ENCODE data around the gene TDRD7. TPM values are rescaled to one million over a fixed set of nuclear protein-coding genes. Genes with fewer than 3 reads are reported as not detected.

The TDRD7 gene
- total RNA-seq, 1 experiment from 2014 or later, result 2.8 TPM

DNA sequence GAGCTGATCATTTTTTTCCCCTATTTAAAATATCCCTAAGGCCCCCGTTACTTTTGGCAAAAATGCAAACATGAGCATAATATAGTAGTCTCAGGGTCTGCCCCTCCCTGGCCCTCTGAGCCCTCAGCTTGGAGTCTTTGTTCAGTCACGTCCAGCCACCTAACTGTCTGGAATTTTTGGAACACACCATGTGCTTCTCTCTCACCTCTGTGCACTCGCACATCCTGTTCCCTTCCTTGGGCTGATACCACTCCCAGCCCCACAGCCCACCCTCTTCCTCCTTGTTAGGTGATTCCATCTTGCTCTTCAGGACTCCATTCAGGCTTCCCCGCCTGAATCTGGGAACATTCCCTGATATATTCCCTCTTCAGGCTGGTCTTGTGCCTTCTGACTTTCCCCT, 16.0 kb downstream of the TDRD7 start:
- POLR2A ChIA-PET, result no interaction called here

DNA sequence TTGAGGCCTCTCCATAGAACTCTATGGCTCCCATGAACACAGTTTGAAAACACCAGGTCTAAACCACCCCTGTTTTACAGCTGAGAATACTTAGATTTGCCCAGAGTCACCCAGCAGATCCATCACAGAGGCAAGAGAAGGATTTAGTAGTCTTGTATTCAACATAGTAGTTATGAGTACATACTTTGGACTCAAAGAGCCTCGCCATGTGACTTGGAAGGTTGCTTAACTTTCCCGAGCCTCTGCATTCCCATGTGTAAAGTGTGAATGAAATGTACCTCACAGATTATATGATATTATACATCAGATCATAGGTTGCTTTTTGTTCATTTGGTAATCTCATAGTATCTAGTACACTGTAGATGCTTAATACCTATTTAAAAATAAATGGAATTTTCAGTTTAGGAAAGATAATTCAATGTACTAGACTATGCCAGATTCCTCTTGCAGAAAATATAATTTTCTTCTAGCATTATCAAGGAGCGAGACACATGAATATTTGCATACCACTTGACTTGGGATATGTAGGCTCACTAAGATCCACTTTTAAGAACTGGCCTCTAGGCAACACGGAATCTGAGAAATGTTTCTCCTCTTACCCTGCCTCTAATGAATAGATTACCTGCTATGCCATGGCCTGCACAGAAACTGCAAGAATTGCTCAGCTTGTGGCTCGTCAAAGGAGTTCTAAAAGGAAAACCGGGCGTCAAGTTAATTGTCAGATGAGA, 18.6 kb downstream of the TDRD7 start:
- Mint-ChIP-seq H3K4me3 (no peak overlapping the region), H3K27me3 (ENCODE audit: low read depth) (no peaks in the 10 kb centered on the region; the same call in 1 of the 2 replicates), H3K27ac (no peak overlapping the region), H3K9me3 (no peaks in the 10 kb centered on the region), H3K36me3 (no peaks in the 10 kb centered on the region), H3K4me1 (peaks cover 6% of the 10 kb centered on the region)
- ATAC-seq (no peak), DNase-seq (ENCODE audit: low spot score) (no peak)
- ChIA-PET CTCF (no interaction called here), POLR2A (no interaction called here)
- TF ChIP-seq, protein P1, sequence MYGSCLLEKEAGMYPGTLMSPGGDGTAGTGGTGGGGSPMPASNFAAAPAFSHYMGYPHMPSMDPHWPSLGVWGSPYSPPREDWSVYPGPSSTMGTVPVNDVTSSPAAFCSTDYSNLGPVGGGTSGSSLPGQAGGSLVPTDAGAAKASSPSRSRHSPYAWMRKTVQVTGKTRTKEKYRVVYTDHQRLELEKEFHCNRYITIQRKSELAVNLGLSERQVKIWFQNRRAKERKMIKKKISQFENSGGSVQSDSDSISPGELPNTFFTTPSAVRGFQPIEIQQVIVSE (CRISPR knock-in tag; IDR thresholded peaks at IDR 0.05; ENCODE audit: borderline replicate concordance), result no peak
- TF ChIP-seq, protein P2, sequence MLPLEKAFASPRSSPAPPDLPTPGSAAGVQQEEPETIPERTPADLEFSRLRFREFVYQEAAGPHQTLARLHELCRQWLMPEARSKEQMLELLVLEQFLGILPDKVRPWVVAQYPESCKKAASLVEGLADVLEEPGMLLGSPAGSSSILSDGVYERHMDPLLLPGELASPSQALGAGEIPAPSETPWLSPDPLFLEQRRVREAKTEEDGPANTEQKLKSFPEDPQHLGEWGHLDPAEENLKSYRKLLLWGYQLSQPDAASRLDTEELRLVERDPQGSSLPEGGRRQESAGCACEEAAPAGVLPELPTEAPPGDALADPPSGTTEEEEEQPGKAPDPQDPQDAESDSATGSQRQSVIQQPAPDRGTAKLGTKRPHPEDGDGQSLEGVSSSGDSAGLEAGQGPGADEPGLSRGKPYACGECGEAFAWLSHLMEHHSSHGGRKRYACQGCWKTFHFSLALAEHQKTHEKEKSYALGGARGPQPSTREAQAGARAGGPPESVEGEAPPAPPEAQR (CRISPR knock-in tag; IDR thresholded peaks at IDR 0.05), result no peak
- TF ChIP-seq GRHL2 (CRISPR knock-in tag; IDR thresholded peaks at IDR 0.05; ENCODE audit: insufficient replicate concordance, severe bottlenecking) (no peak), GTF2I (CRISPR knock-in tag; conservative IDR thresholded peaks at IDR 0.05) (no peak), ZNF232 (CRISPR knock-in tag; IDR thresholded peaks at IDR 0.05) (no peak), TP53 (CRISPR knock-in tag; IDR thresholded peaks at IDR 0.05) (no peak), RORB (CRISPR knock-in tag; IDR thresholded peaks at IDR 0.05) (no peak), ELF4 (CRISPR knock-in tag; IDR thresholded peaks at IDR 0.05; ENCODE audit: low read depth) (no peak), SOX15 (CRISPR knock-in tag; IDR thresholded peaks at IDR 0.05) (no peak), HMGA2 (CRISPR knock-in tag; IDR thresholded peaks at IDR 0.05) (no peak), ZNF263 (CRISPR knock-in tag; IDR thresholded peaks at IDR 0.05; ENCODE audit: low read depth) (no peak), OVOL2 (CRISPR knock-in tag; IDR thresholded peaks at IDR 0.05; ENCODE audit: borderline replicate concordance) (no peak), MYBL2 (CRISPR knock-in tag; IDR thresholded peaks at IDR 0.05) (no peak), IRF2 (CRISPR knock-in tag; IDR thresholded peaks at IDR 0.05; ENCODE audit: borderline replicate concordance, low read depth) (no peak)
- TF ChIP-seq, protein P3, sequence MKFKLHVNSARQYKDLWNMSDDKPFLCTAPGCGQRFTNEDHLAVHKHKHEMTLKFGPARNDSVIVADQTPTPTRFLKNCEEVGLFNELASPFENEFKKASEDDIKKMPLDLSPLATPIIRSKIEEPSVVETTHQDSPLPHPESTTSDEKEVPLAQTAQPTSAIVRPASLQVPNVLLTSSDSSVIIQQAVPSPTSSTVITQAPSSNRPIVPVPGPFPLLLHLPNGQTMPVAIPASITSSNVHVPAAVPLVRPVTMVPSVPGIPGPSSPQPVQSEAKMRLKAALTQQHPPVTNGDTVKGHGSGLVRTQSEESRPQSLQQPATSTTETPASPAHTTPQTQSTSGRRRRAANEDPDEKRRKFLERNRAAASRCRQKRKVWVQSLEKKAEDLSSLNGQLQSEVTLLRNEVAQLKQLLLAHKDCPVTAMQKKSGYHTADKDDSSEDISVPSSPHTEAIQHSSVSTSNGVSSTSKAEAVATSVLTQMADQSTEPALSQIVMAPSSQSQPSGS (CRISPR knock-in tag; IDR thresholded peaks at IDR 0.05; ENCODE audit: borderline replicate concordance, low read depth), result no peak
- TF ChIP-seq, protein P4, sequence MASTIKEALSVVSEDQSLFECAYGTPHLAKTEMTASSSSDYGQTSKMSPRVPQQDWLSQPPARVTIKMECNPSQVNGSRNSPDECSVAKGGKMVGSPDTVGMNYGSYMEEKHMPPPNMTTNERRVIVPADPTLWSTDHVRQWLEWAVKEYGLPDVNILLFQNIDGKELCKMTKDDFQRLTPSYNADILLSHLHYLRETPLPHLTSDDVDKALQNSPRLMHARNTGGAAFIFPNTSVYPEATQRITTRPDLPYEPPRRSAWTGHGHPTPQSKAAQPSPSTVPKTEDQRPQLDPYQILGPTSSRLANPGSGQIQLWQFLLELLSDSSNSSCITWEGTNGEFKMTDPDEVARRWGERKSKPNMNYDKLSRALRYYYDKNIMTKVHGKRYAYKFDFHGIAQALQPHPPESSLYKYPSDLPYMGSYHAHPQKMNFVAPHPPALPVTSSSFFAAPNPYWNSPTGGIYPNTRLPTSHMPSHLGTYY (CRISPR knock-in tag; IDR thresholded peaks at IDR 0.05), result no peak
- TF ChIP-seq, protein P5, sequence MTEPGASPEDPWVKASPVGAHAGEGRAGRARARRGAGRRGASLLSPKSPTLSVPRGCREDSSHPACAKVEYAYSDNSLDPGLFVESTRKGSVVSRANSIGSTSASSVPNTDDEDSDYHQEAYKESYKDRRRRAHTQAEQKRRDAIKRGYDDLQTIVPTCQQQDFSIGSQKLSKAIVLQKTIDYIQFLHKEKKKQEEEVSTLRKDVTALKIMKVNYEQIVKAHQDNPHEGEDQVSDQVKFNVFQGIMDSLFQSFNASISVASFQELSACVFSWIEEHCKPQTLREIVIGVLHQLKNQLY (CRISPR knock-in tag; IDR thresholded peaks at IDR 0.05), result no peak

More for the DNA sequence above, 16.0 kb downstream of the TDRD7 start:
- DNase-seq (ENCODE audit: low spot score) (no peak), ATAC-seq (no peak)
- TF ChIP-seq, protein P6, sequence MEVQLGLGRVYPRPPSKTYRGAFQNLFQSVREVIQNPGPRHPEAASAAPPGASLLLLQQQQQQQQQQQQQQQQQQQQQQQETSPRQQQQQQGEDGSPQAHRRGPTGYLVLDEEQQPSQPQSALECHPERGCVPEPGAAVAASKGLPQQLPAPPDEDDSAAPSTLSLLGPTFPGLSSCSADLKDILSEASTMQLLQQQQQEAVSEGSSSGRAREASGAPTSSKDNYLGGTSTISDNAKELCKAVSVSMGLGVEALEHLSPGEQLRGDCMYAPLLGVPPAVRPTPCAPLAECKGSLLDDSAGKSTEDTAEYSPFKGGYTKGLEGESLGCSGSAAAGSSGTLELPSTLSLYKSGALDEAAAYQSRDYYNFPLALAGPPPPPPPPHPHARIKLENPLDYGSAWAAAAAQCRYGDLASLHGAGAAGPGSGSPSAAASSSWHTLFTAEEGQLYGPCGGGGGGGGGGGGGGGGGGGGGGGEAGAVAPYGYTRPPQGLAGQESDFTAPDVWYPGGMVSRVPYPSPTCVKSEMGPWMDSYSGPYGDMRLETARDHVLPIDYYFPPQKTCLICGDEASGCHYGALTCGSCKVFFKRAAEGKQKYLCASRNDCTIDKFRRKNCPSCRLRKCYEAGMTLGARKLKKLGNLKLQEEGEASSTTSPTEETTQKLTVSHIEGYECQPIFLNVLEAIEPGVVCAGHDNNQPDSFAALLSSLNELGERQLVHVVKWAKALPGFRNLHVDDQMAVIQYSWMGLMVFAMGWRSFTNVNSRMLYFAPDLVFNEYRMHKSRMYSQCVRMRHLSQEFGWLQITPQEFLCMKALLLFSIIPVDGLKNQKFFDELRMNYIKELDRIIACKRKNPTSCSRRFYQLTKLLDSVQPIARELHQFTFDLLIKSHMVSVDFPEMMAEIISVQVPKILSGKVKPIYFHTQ (CRISPR knock-in tag; IDR thresholded peaks at IDR 0.05), result no peak
- TF ChIP-seq, protein P7, sequence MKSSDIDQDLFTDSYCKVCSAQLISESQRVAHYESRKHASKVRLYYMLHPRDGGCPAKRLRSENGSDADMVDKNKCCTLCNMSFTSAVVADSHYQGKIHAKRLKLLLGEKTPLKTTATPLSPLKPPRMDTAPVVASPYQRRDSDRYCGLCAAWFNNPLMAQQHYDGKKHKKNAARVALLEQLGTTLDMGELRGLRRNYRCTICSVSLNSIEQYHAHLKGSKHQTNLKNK (CRISPR knock-in tag; IDR thresholded peaks at IDR 0.05), result no peak
- no peak for TF ChIP-seq MYBL2 (CRISPR knock-in tag; IDR thresholded peaks at IDR 0.05)
- TF ChIP-seq, protein P8, sequence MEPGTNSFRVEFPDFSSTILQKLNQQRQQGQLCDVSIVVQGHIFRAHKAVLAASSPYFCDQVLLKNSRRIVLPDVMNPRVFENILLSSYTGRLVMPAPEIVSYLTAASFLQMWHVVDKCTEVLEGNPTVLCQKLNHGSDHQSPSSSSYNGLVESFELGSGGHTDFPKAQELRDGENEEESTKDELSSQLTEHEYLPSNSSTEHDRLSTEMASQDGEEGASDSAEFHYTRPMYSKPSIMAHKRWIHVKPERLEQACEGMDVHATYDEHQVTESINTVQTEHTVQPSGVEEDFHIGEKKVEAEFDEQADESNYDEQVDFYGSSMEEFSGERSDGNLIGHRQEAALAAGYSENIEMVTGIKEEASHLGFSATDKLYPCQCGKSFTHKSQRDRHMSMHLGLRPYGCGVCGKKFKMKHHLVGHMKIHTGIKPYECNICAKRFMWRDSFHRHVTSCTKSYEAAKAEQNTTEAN (CRISPR knock-in tag; IDR thresholded peaks at IDR 0.05), result no peak
- no peak for TF ChIP-seq ZNF423 (CRISPR knock-in tag; IDR thresholded peaks at IDR 0.05)
- TF ChIP-seq NFYB (CRISPR knock-in tag; conservative IDR thresholded peaks at IDR 0.05; ENCODE audit: low read depth), result no peak
- H3K4me1 Mint-ChIP-seq, result peaks cover 6% of the 10 kb centered on the region
- H3K27ac Mint-ChIP-seq, result no peak overlapping the region
- peaks cover 7% of the 10 kb centered on the region; the same call in 1 of the 2 replicates for H3K9me3 Mint-ChIP-seq
- no peak overlapping the region for H3K4me3 Mint-ChIP-seq
- H3K27me3 Mint-ChIP-seq (ENCODE audit: low read depth), result no peaks in the 10 kb centered on the region
- no peaks in the 10 kb centered on the region for H3K36me3 Mint-ChIP-seq
- CTCF ChIA-PET, result interaction anchor here (1.0 kb wide), 2 partner anchors 26 to 553 kb away, joined by 3 read pairs; no protein-coding TSS in a partner anchor

Measured in WTC11 (cell line).